OCI-LY3 (cell line): ENCODE measurements around the gene PIK3R2.

ENCODE experiments used
- H2AFZ ChIP-seq: fragments of 200-600, 300-600 bp; shearing (Covaris generic); 2 replicates; pipeline ENCODE4 v1.6.0; 2014; ENCODE audit warnings: antibody characterized with exemption, low read depth, low read length
- H3K27ac ChIP-seq: fragments of 200-600, 300-600 bp; sonication (generic); 2 replicates; pipeline ENCODE4 v1.5.1; 2014; ENCODE audit warnings: mild to moderate bottlenecking, low read length, moderate library complexity, mixed read lengths
- H3K27me3 ChIP-seq: fragments of 200-600, 300-600 bp; sonication (generic); 2 replicates; pipeline ENCODE4 v1.6.1; 2014; ENCODE audit warnings: low read depth, low read length, mixed read lengths
- H3K36me3 ChIP-seq: fragments of 200-600, 300-600 bp; sonication (generic); replicated peaks from 2 replicates; pipeline ENCODE3; 2014; ENCODE audit warnings: low read depth, low read length, mixed read lengths
- H3K4me1 ChIP-seq: fragments of 300-600, 200-600 bp; sonication (generic); 2 replicates; pipeline ENCODE4 v1.6.1; 2014; ENCODE audit warnings: low read length, mixed read lengths
- H3K4me2 ChIP-seq: fragments of 200-600, 300-600 bp; sonication (generic); 2 replicates; pipeline ENCODE4 v1.6.1; 2014; ENCODE audit warnings: low read length, mixed read lengths
- H3K4me3 ChIP-seq: fragments of 300-600, 200-600 bp; sonication (generic); 2 replicates; pipeline ENCODE4 v1.5.1; 2014; ENCODE audit warnings: antibody characterized with exemption, mild to moderate bottlenecking, low read length, moderate library complexity
- H3K79me2 ChIP-seq: fragments of 300-600, 200-600 bp; shearing (Covaris generic); 2 replicates; pipeline ENCODE4 v1.6.1; 2014; ENCODE audit warnings: mild to moderate bottlenecking, low read length, mixed read lengths
- H3K9ac ChIP-seq: fragments of 300-600, 200-600 bp; shearing (Covaris generic); 2 replicates; pipeline ENCODE4 v1.6.0; 2014; ENCODE audit warnings: mild to moderate bottlenecking, low read length, moderate library complexity
- H3K9me3 ChIP-seq: fragments of 200-600, 300-600 bp; shearing (Covaris generic); 2 replicates; pipeline ENCODE4 v1.6.1; 2014; ENCODE audit warnings: low read length, mixed read lengths; ENCODE audit not compliant: insufficient read depth
- H4K20me1 ChIP-seq: fragments of 200-600, 300-600 bp; sonication (generic); 2 replicates; pipeline ENCODE4 v1.6.1; 2016; ENCODE audit warnings: low read length, mixed read lengths; ENCODE audit not compliant: insufficient read depth
- CTCF ChIP-seq: fragments of 200-600, 300-600 bp; sonication (generic); IDR thresholded peaks from 2 replicates; pipeline ENCODE4 v1.5.1; 2014; ENCODE audit warnings: antibody characterized with exemption, low read length, low read depth
- EZH2phosphoT487 ChIP-seq: fragments of 200-600 bp; shearing (Covaris generic); IDR thresholded peaks from 2 replicates; pipeline ENCODE4 v1.6.1; 2018; ENCODE audit warnings: antibody characterized with exemption, mixed run types, low read depth

PIK3R2 gene

GRCh38 chr19:18155095-18156087 lies 2.4 kb downstream of the PIK3R2 start:
- TF ChIP-seq EZH2phosphoT487 (no peak), CTCF (no peak)
- peaks cover 13% of the 10 kb centered on the region; the same call in 1 of the 2 replicates for H3K79me2 ChIP-seq
- peaks cover 19% of the 10 kb centered on the region for H3K4me1 ChIP-seq
- no peak overlapping the region for H3K9ac ChIP-seq
- H3K27ac ChIP-seq, result no peak overlapping the region
- no peak overlapping the region for H2AFZ ChIP-seq
- H3K4me3 ChIP-seq, result no peak overlapping the region
- peaks cover 8% of the 10 kb centered on the region; the same call in 1 of the 2 replicates for H4K20me1 ChIP-seq
- no peak overlapping the region for H3K4me2 ChIP-seq
- no peaks in the 10 kb centered on the region for H3K9me3 ChIP-seq
- H3K27me3 ChIP-seq, result no peaks in the 10 kb centered on the region
- peaks cover 23% of the 10 kb centered on the region for H3K36me3 ChIP-seq

GRCh38 chr19:18156268-18156667 lies 3.3 kb downstream of the PIK3R2 start:
- H2AFZ ChIP-seq, result no peak overlapping the region
- no peak overlapping the region for H3K4me2 ChIP-seq
- no peaks in the 10 kb centered on the region for H3K9me3 ChIP-seq
- H3K27ac ChIP-seq, result no peak overlapping the region
- H3K4me1 ChIP-seq, result peaks cover 24% of the 10 kb centered on the region
- no peak for TF ChIP-seq EZH2phosphoT487
- TF ChIP-seq CTCF, result no peak
- H4K20me1 ChIP-seq, result peaks cover 8% of the 10 kb centered on the region; the same call in 1 of the 2 replicates
- no peak overlapping the region for H3K9ac ChIP-seq
- H3K27me3 ChIP-seq, result no peaks in the 10 kb centered on the region
- peaks cover 16% of the 10 kb centered on the region for H3K36me3 ChIP-seq
- H3K4me3 ChIP-seq, result no peak overlapping the region
- peaks cover 13% of the 10 kb centered on the region; the same call in 1 of the 2 replicates for H3K79me2 ChIP-seq

- peaks cover 17% of the 10 kb centered on the region for H3K36me3 ChIP-seq
- TF ChIP-seq EZH2phosphoT487 (no peak), CTCF (no peak)
- no peak overlapping the region for H3K9ac ChIP-seq
- no peak overlapping the region for H3K4me3 ChIP-seq
- H3K9me3 ChIP-seq, result no peaks in the 10 kb centered on the region
- peaks cover 8% of the 10 kb centered on the region; the same call in 1 of the 2 replicates for H4K20me1 ChIP-seq
- no peak overlapping the region for H3K4me2 ChIP-seq
- H3K79me2 ChIP-seq, result peaks cover 13% of the 10 kb centered on the region; the same call in 1 of the 2 replicates
- no peak overlapping the region for H3K27ac ChIP-seq
- H2AFZ ChIP-seq, result no peak overlapping the region
- peaks cover 18% of the 10 kb centered on the region for H3K4me1 ChIP-seq
- no peaks in the 10 kb centered on the region for H3K27me3 ChIP-seq
Measured at GRCh38 chr19:18156841-18157464, 4.0 kb downstream of the PIK3R2 start.

GRCh38 chr19:18157465-18158063 lies 4.6 kb downstream of the PIK3R2 start:
- Histone ChIP-seq H2AFZ (no peak overlapping the region), H3K79me2 (peaks cover 13% of the 10 kb centered on the region; the same call in 1 of the 2 replicates), H3K9ac (no peak overlapping the region), H3K4me1 (peaks cover 18% of the 10 kb centered on the region), H3K4me3 (no peak overlapping the region), H4K20me1 (peaks cover 8% of the 10 kb centered on the region; the same call in 1 of the 2 replicates), H3K9me3 (no peaks in the 10 kb centered on the region), H3K27ac (no peak overlapping the region), H3K4me2 (no peak overlapping the region), H3K36me3 (peaks cover 21% of the 10 kb centered on the region), H3K27me3 (no peaks in the 10 kb centered on the region)
- no peak for TF ChIP-seq CTCF
- no peak for TF ChIP-seq EZH2phosphoT487
